Stimulated activated CD8-positive, alpha-beta memory T cell treated with anti-CD3 and anti-CD28 coated beads, Interleukin-4, amount 100 ng/mL, for 4 hours (primary cell): Measurements from ENCODE around the gene MPZ.
"Not testable (repeated sequence)": the region's sequence is repeated elsewhere in the genome, so short reads cannot be mapped to it uniquely, and the experiment has no call there.

Experiments used
- DNase-seq, 2 donors: peaks; one replicate each; pipeline ENCODE4 v3.0.0-alpha.2; 2020; ENCODE audit warnings: low read depth in 2 of 2, low spot score in 1 of 2

MPZ gene

DNA sequence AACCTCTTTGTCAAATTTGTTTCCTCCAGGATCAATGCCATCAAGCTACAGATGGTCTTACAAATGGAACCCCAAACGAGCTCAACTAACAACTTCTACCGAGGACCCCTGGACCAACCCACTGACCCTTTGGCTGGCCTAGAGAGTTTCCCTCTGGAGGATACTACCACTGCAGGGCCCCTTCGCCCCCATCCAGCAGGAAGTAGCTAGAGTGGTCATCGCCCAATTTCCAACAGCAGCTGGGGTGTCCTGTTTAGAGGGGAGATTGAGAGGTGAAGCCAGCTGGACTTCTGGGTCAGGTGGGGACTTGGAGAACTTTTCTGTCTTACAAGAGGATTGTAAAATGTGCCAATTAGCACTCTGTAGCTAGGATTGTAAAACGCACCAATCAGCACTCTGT is 52.7 kb downstream of the MPZ start:
- DNase-seq, result not testable (repeated sequence)

DNA sequence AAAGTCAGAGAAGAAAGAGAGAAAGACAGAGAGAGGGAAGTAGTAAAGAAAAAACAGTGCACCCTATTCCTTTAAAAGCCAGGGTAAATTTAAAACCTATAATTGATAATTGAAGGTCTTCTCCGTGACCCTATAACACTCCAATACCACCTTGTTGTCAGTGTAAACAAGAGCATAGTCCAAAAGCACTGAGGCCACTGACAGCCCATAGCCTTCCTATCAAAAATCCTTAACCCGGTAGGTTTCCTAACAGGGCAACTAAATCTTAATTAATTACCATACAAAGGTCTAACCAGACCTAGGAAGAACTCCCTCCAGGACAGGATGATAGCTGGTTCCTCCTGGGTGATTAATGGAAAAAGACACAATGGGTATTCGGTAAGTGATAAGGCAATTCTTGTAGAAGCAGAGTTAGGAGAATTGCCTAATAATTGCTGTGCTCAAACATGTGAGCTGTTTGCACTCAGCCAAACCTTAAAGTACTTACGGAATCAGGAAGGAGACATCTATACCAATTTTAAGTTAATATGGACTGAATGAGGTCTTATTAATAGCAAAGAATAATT is 53.7 kb downstream of the MPZ start:
- not testable (repeated sequence) for DNase-seq

DNA sequence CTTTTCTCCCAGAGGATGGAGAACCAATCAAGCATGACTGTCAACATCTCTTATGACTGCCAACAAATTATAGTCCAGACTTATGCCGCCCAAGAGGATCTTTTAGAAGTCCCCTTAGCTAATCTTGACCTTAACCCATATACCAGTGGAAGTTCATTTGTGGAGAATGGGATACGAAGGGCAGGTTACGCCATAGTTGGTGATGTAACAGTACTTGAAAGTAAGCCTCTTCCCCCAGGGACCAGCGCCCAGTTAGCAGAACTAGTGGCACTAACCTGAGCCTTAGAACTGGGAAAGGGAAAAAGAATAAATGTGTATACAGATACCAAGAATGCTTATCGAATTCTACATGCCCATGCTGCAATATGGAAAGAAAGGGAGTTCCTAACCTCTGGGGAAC is 54.5 kb downstream of the MPZ start:
- DNase-seq, result not testable (repeated sequence)
